ENCODE measurements around the gene RSRC1.
"Not testable (repeated sequence)": the region's sequence is repeated elsewhere in the genome, so short reads cannot be mapped to it uniquely, and the experiment has no call there.

RSRC1 gene

GRCh38 chr3:158228942-158229341 is 119.1 kb downstream of the RSRC1 start:
- DNase-seq (ENCODE audit: low spot score) = not testable (repeated sequence)

- no peak for DNase-seq (ENCODE audit: low spot score)
These were observed 123.9 kb downstream of the RSRC1 start for GRCh38 chr3:158233791-158234190.

GRCh38 chr3:158244274-158244673 is 134.4 kb downstream of the RSRC1 start:
- no peak for DNase-seq (ENCODE audit: low spot score)

- DNase-seq (ENCODE audit: low spot score) = no peak
These were observed 137.4 kb downstream of the RSRC1 start for GRCh38 chr3:158247288-158247687.

- no peak for DNase-seq (ENCODE audit: low spot score)
These were observed 138.4 kb downstream of the RSRC1 start for GRCh38 chr3:158248261-158248660.

GRCh38 chr3:158249183-158249582 is 139.3 kb downstream of the RSRC1 start:
- no peak for DNase-seq (ENCODE audit: low spot score)

GRCh38 chr3:158258619-158259018 is 148.7 kb downstream of the RSRC1 start:
- DNase-seq (ENCODE audit: low spot score) = no peak

GRCh38 chr3:158260392-158260791 is 150.5 kb downstream of the RSRC1 start:
- DNase-seq (ENCODE audit: low spot score) = no peak

GRCh38 chr3:158261371-158261991 is 151.6 kb downstream of the RSRC1 start:
- no peak for DNase-seq (ENCODE audit: low spot score)

GRCh38 chr3:158264894-158265293 is 155.0 kb downstream of the RSRC1 start:
- DNase-seq (ENCODE audit: low spot score) = no peak

- no peak for DNase-seq (ENCODE audit: low spot score)
These were observed 157.1 kb downstream of the RSRC1 start for GRCh38 chr3:158267015-158267414.

- no peak for DNase-seq (ENCODE audit: low spot score)
These were observed 160.1 kb downstream of the RSRC1 start for GRCh38 chr3:158269942-158270341.

- no peak for DNase-seq (ENCODE audit: low spot score)
These were observed 162.2 kb downstream of the RSRC1 start for GRCh38 chr3:158272081-158272480.

GRCh38 chr3:158273656-158274055 is 163.8 kb downstream of the RSRC1 start:
- no peak for DNase-seq (ENCODE audit: low spot score)

- DNase-seq (ENCODE audit: low spot score) = no peak
These were observed 168.3 kb downstream of the RSRC1 start for GRCh38 chr3:158278187-158278586.

GRCh38 chr3:158279609-158280008 is 169.7 kb downstream of the RSRC1 start:
- no peak for DNase-seq (ENCODE audit: low spot score)

- no peak for DNase-seq (ENCODE audit: low spot score)
These were observed 185.9 kb downstream of the RSRC1 start for GRCh38 chr3:158295771-158296170.

GRCh38 chr3:158297940-158298339 is 188.1 kb downstream of the RSRC1 start:
- no peak for DNase-seq (ENCODE audit: low spot score)

GRCh38 chr3:158308236-158308928 is 198.5 kb downstream of the RSRC1 start:
- no peak for DNase-seq (ENCODE audit: low spot score)

- DNase-seq (ENCODE audit: low spot score) = no peak
These were observed 202.8 kb downstream of the RSRC1 start for GRCh38 chr3:158312560-158313141.

- DNase-seq (ENCODE audit: low spot score) = peak; percentile 53
These were observed 203.5 kb downstream of the RSRC1 start for GRCh38 chr3:158313338-158313927.

GRCh38 chr3:158314426-158315357 is 204.8 kb downstream of the RSRC1 start:
- no peak for DNase-seq (ENCODE audit: low spot score)

All from hematopoietic multipotent progenitor cell treated with erythropoietin and hydrocortisone succinate and interleukin-3 and kit ligand, for 17 days (in vitro differentiated cells).